IMR-90 (cell line): ENCODE results near the gene CADM1. TPM values are rescaled to one million over a fixed set of nuclear protein-coding genes. Genes with fewer than 3 reads are reported as not detected.

ENCODE experiments used
- ATAC-seq: fragments of 200-7000 bp; cut with Tn5 transposase; 2 replicates; pipeline ENCODE4 v1.9.1; 2020; ENCODE audit warnings: low read depth, mild to moderate bottlenecking, moderate library complexity
- BruUV-seq: library from RNA; stranded (reverse); fragments of 400-500 nt; replicated peaks from 2 replicates; lab custom pipeline; 2021; lab: Mats Ljungman, UMichigan
- CTCF ChIA-PET: fragments of 300-600 bp; formaldehyde crosslinking; extraction: SDS; loops from one replicate; lab custom pipeline; 2021; ENCODE audit warnings: antibody characterized with exemption; lab: Yijun Ruan, JAX
- POLR2A ChIA-PET: fragments of 300-600 bp; sonication (Branson Sonifier 250); formaldehyde crosslinking; loops from one replicate; lab custom pipeline; 2022; ENCODE audit warnings: antibody characterized with exemption; ENCODE audit not compliant: unreplicated experiment; lab: Charles Lee
- DNase-seq: peaks from one replicate; pipeline ENCODE4 v3.0.0; 2013
- H2AFZ ChIP-seq: replicated peaks from 2 replicates; pipeline ENCODE3; 2013; ENCODE audit warnings: low read length, mild to moderate bottlenecking; ENCODE audit not compliant: poor library complexity
- H2AK5ac ChIP-seq: 2 replicates; pipeline ENCODE4 v1.6.1; 2013; ENCODE audit warnings: low read depth, low read length, inconsistent platforms
- H2AK9ac ChIP-seq: replicated peaks from 2 replicates; pipeline ENCODE3; 2013; ENCODE audit warnings: mild to moderate bottlenecking, low read depth, low read length, moderate library complexity; ENCODE audit not compliant: poor library complexity
- H2BK120ac ChIP-seq: 2 replicates; pipeline ENCODE4 v1.6.1; 2013; ENCODE audit warnings: low read depth, low read length, inconsistent platforms
- H2BK15ac ChIP-seq: 3 replicates; pipeline ENCODE4 v1.6.1; 2013; ENCODE audit warnings: low read depth, low read length, inconsistent platforms
- H2BK20ac ChIP-seq: 2 replicates; pipeline ENCODE4 v1.6.1; 2013; ENCODE audit warnings: low read depth, mild to moderate bottlenecking, inconsistent platforms, low read length, moderate library complexity
- H2BK5ac ChIP-seq: 2 replicates; pipeline ENCODE4 v1.6.1; 2013; ENCODE audit warnings: mild to moderate bottlenecking, low read depth, low read length, inconsistent platforms; ENCODE audit not compliant: poor library complexity, severe bottlenecking
- H3K14ac ChIP-seq: replicated peaks from 2 replicates; pipeline ENCODE4 v1.6.1; 2013; ENCODE audit warnings: low read depth, low read length, inconsistent platforms
- H3K18ac ChIP-seq: 2 replicates; pipeline ENCODE4 v1.6.1; 2013; ENCODE audit warnings: low read depth, low read length, control low read depth
- H3K23ac ChIP-seq: 2 replicates; pipeline ENCODE4 v1.6.1; 2013; ENCODE audit warnings: low read depth, low read length, inconsistent platforms
- H3K27ac ChIP-seq: 2 replicates; pipeline ENCODE4 v1.5.1; 2013; ENCODE audit warnings: mild to moderate bottlenecking, control low read depth, low read length; ENCODE audit not compliant: insufficient read depth
- H3K27me3 ChIP-seq: 2 replicates; pipeline ENCODE4 v1.6.1; 2013; ENCODE audit warnings: low read length; ENCODE audit not compliant: control insufficient read depth, insufficient read depth
- H3K36me3 ChIP-seq: 2 replicates; pipeline ENCODE4 v1.6.1; 2013; ENCODE audit warnings: low read length, mixed read lengths; ENCODE audit not compliant: control insufficient read depth, insufficient read depth
- H3K4ac ChIP-seq: 2 replicates; pipeline ENCODE4 v1.6.1; 2013; ENCODE audit warnings: low read depth, low read length, inconsistent platforms
- H3K4me1 ChIP-seq: 2 replicates; pipeline ENCODE4 v1.6.1; 2013; ENCODE audit warnings: low read length, mixed read lengths; ENCODE audit not compliant: control insufficient read depth, insufficient read depth
- H3K4me2 ChIP-seq: 2 replicates; pipeline ENCODE4 v1.6.1; 2013; ENCODE audit warnings: low read depth, mild to moderate bottlenecking, control low read depth, low read length, moderate library complexity
- H3K4me3 ChIP-seq: 2 replicates; pipeline ENCODE4 v1.5.1; 2013; ENCODE audit warnings: low read depth, mild to moderate bottlenecking, control low read depth, low read length, moderate library complexity; ENCODE audit not compliant: insufficient read depth
- H3K56ac ChIP-seq: 2 replicates; pipeline ENCODE4 v1.6.1; 2013; ENCODE audit warnings: low read length, inconsistent platforms; ENCODE audit not compliant: insufficient read depth; ENCODE audit errors: extremely low read depth
- H3K79me1 ChIP-seq, 2 experiments: 2 replicates each; pipeline ENCODE4 v1.6.1; 2013; ENCODE audit warnings: low read length in 2 of 2, inconsistent platforms in 1 of 2, low read depth in 1 of 2
- H3K9ac ChIP-seq: 2 replicates; pipeline ENCODE4 v1.6.1; 2013; ENCODE audit warnings: low read depth, low read length, control low read depth
- H3K9me1 ChIP-seq: 2 replicates; pipeline ENCODE4 v1.6.1; 2013; ENCODE audit warnings: low read length, inconsistent platforms; ENCODE audit not compliant: insufficient read depth
- H3K9me3 ChIP-seq: 2 replicates; pipeline ENCODE4 v1.6.1; 2013; ENCODE audit warnings: low read length; ENCODE audit not compliant: control insufficient read depth, insufficient read depth
- H4K20me1 ChIP-seq: 2 replicates; pipeline ENCODE4 v1.6.1; 2013; ENCODE audit warnings: low read length, inconsistent platforms; ENCODE audit not compliant: insufficient read depth
- H4K5ac ChIP-seq: 2 replicates; pipeline ENCODE4 v1.6.1; 2013; ENCODE audit warnings: mild to moderate bottlenecking, low read depth, low read length, control low read depth
- H4K8ac ChIP-seq, 2 experiments: 2 replicates each; pipeline ENCODE4 v1.6.1; 2013; ENCODE audit warnings: low read depth in 2 of 2, low read length in 2 of 2, control low read depth in 1 of 2, inconsistent platforms in 1 of 2
- H4K91ac ChIP-seq: 2 replicates; pipeline ENCODE4 v1.6.1; 2013; ENCODE audit warnings: low read depth, low read length, inconsistent platforms; ENCODE audit not compliant: insufficient read depth
- BHLHE40 ChIP-seq: fragments of 150-350 bp; IDR thresholded peaks from 2 replicates; pipeline ENCODE4 v1.6.1; 2016; ENCODE audit warnings: mild to moderate bottlenecking, low read depth, low read length
- CEBPB ChIP-seq: IDR thresholded peaks from 2 replicates; pipeline ENCODE4 v1.6.1; 2012; ENCODE audit warnings: low read depth, low read length, improper control_type of control experiment
- FOS ChIP-seq: fragments of 150-350 bp; IDR thresholded peaks from 2 replicates; pipeline ENCODE4 v1.6.1; 2016; ENCODE audit warnings: low read depth, low read length
- MAFK ChIP-seq: IDR thresholded peaks from 2 replicates; pipeline ENCODE4 v1.6.1; 2012; ENCODE audit warnings: low read depth, low read length, improper control_type of control experiment
- MAZ ChIP-seq: IDR thresholded peaks from 2 replicates; pipeline ENCODE4 v1.6.1; 2012; ENCODE audit warnings: low read depth, mild to moderate bottlenecking, low read length, improper control_type of control experiment, moderate library complexity, borderline replicate concordance
- MXI1 ChIP-seq: IDR thresholded peaks from 2 replicates; pipeline ENCODE4 v1.6.1; 2012; ENCODE audit warnings: low read depth, mild to moderate bottlenecking, low read length, moderate library complexity, borderline replicate concordance
- NFE2L2 ChIP-seq: fragments of 150-350 bp; IDR thresholded peaks from 2 replicates; pipeline ENCODE4 v1.6.1; 2016; ENCODE audit warnings: low read depth, mild to moderate bottlenecking, low read length
- POLR2A ChIP-seq: IDR thresholded peaks from 2 replicates; pipeline ENCODE4 v1.6.1; 2012; ENCODE audit warnings: mild to moderate bottlenecking, low read depth, low read length
- RAD21 ChIP-seq: IDR thresholded peaks from 2 replicates; pipeline ENCODE4 v1.6.1; 2012; ENCODE audit warnings: low read length, improper control_type of control experiment
- RCOR1 ChIP-seq: IDR thresholded peaks from 2 replicates; pipeline ENCODE4 v1.6.1; 2012; ENCODE audit warnings: mild to moderate bottlenecking, low read length, improper control_type of control experiment; ENCODE audit not compliant: insufficient replicate concordance
- RFX5 ChIP-seq: IDR thresholded peaks from 2 replicates; pipeline ENCODE4 v1.8.0; 2012; ENCODE audit warnings: low read depth, mild to moderate bottlenecking, low read length, moderate library complexity
- SMC3 ChIP-seq: fragments of 150-350 bp; IDR thresholded peaks from 2 replicates; pipeline ENCODE4 v1.6.1; 2016; ENCODE audit warnings: low read depth, mild to moderate bottlenecking, antibody characterized with exemption, low read length, moderate library complexity
- WGBS, 2 experiments: methylation state at CpG; one replicate each; pipeline versions ENCODE4 v1.1.5 to v1.1.7; 2013; ENCODE audit warnings: missing lambda C conversion rate in 2 of 2; ENCODE audit not compliant: insufficient read length in 1 of 2; ENCODE audit errors: extremely low coverage in 2 of 2; 5-methylcytosine and 5-hydroxymethylcytosine counted together
- dilution Hi-C: fragments of 300-500 bp; cut with HindIII; formaldehyde crosslinking; loops from one replicate; pipeline ENCODE4 v1.14.3; 2018; ENCODE audit warnings: low sequenced_read_pairs; ENCODE audit not compliant: unreplicated experiment
- in situ Hi-C: fragments of 300-500 bp; cut with MboI; formaldehyde crosslinking; loops from 3 replicates; pipeline ENCODE4 v1.14.3; 2019; ENCODE audit warnings: low sequenced_read_pairs, inconsistent platforms, mixed read lengths
- intact Hi-C: fragments of 100-400 bp; cut with micrococcal nuclease; formaldehyde crosslinking; loops from 2 replicates; pipeline ENCODE4 v1.10.0; 2022
- polyA plus RNA-seq, 3 experiments: library from polyadenylated mRNA; depleted of rRNA; stranded (reverse); fragments of >200 nt; gene quantifications; 2 replicates each; pipeline ENCODE4 v1.2.3, GENCODE V29; 2012; ENCODE audit warnings: low replicate concordance in 1 of 3
- total RNA-seq: library from RNA; depleted of rRNA; stranded (reverse); fragments of >200 nt; gene quantifications from 2 replicates; pipeline ENCODE4 v1.2.3, GENCODE V29; 2012
- TF ChIP-seq, protein P1 (sequence below): fragments of 150-350 bp; IDR thresholded peaks from 2 replicates; pipeline ENCODE4 v1.6.1; 2016; ENCODE audit warnings: low read depth, mild to moderate bottlenecking, low read length, moderate library complexity, borderline replicate concordance
- TF ChIP-seq, protein P2 (sequence below): conservative IDR thresholded peaks from 2 replicates; pipeline ENCODE4 v1.5.1; 2012; ENCODE audit warnings: mild to moderate bottlenecking, low read depth, low read length, improper control_type of control experiment
- TF ChIP-seq, protein P3 (sequence below): fragments of 150-350 bp; IDR thresholded peaks from 2 replicates; pipeline ENCODE4 v1.6.1; 2017; ENCODE audit warnings: mild to moderate bottlenecking, antibody characterized with exemption, low read length, low read depth

The CADM1 gene
- total and polyA plus RNA-seq, 2 of the 4 experiments (the other 2 are of a cell fraction), result 28.8 to 77.1 TPM

DNA sequence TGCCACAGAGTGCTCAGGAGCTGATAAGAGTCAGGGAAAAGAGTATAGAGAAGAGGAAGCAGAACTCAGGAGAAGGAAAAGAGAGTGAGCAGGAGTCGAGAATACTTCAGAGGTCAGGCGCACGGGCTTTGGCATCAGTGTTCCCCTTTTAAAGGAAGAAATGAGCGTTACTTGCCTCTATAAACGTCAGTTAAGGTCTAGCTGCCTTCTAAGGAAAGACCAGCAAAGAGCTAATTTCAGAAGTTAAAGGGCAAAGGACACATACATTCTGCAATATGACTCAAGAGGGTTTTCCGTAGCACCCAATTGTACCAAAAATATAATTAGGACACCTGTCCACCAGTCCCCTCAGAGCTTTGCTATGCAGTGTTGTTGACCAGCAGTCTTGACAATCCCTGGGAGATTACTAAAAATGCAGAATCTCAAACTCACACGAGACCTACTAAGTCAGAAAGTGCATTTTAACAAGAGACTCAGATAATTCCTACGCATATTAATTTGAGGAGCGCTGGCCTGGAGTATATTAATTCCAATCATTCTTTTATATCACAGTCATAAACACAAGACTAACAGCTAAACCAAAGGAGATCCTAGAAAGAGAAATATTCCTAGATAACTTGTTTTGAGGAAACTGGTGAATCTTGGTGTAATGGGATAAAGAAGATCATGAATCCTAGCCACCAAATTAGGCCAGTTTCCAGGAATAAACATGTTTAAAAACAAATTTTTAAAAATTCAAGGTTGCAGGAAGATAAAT is 249.0 kb downstream of the CADM1 start:
- Histone ChIP-seq H4K8ac (no peak overlapping the region), H3K56ac (no peak overlapping the region), H3K9me3 (no peaks in the 10 kb centered on the region), H2AK9ac (no peak overlapping the region), H4K20me1 (no peaks in the 10 kb centered on the region), H3K9ac (no peak overlapping the region), H4K5ac (no peak overlapping the region), H3K4me1 (no peaks in the 10 kb centered on the region), H3K36me3 (no peaks in the 10 kb centered on the region), H3K27ac (no peak overlapping the region), H2BK5ac (no peak overlapping the region), H3K27me3 (no peaks in the 10 kb centered on the region), H2AK5ac (no peak overlapping the region), H2BK120ac (no peak overlapping the region), H2BK15ac (no peak overlapping the region), H3K79me1 (no peaks in the 10 kb centered on the region), H3K4me3 (no peak overlapping the region), H2BK20ac (no peak overlapping the region), H3K9me1 (no peaks in the 10 kb centered on the region), H3K23ac (no peak overlapping the region), H4K91ac (no peak overlapping the region), H3K4me2 (no peak overlapping the region), H3K14ac (no peak overlapping the region), H3K18ac (no peak overlapping the region), H3K4ac (no peak overlapping the region), H2AFZ (no peak overlapping the region)
- in situ Hi-C loops, result no loop called here
- TF ChIP-seq SMC3 (no peak), MAFK (no peak), BHLHE40 (no peak), POLR2A (no peak), RAD21 (no peak), MAZ (no peak), CEBPB (no peak), NFE2L2 (no peak), RFX5 (no peak), FOS (no peak), RCOR1 (no peak), MXI1 (no peak)
- TF ChIP-seq, protein P1, sequence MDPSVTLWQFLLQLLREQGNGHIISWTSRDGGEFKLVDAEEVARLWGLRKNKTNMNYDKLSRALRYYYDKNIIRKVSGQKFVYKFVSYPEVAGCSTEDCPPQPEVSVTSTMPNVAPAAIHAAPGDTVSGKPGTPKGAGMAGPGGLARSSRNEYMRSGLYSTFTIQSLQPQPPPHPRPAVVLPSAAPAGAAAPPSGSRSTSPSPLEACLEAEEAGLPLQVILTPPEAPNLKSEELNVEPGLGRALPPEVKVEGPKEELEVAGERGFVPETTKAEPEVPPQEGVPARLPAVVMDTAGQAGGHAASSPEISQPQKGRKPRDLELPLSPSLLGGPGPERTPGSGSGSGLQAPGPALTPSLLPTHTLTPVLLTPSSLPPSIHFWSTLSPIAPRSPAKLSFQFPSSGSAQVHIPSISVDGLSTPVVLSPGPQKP, result no peak
- TF ChIP-seq, protein P2, sequence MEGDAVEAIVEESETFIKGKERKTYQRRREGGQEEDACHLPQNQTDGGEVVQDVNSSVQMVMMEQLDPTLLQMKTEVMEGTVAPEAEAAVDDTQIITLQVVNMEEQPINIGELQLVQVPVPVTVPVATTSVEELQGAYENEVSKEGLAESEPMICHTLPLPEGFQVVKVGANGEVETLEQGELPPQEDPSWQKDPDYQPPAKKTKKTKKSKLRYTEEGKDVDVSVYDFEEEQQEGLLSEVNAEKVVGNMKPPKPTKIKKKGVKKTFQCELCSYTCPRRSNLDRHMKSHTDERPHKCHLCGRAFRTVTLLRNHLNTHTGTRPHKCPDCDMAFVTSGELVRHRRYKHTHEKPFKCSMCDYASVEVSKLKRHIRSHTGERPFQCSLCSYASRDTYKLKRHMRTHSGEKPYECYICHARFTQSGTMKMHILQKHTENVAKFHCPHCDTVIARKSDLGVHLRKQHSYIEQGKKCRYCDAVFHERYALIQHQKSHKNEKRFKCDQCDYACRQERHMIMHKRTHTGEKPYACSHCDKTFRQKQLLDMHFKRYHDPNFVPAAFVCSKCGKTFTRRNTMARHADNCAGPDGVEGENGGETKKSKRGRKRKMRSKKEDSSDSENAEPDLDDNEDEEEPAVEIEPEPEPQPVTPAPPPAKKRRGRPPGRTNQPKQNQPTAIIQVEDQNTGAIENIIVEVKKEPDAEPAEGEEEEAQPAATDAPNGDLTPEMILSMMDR, result no peak
- TF ChIP-seq, protein P3, sequence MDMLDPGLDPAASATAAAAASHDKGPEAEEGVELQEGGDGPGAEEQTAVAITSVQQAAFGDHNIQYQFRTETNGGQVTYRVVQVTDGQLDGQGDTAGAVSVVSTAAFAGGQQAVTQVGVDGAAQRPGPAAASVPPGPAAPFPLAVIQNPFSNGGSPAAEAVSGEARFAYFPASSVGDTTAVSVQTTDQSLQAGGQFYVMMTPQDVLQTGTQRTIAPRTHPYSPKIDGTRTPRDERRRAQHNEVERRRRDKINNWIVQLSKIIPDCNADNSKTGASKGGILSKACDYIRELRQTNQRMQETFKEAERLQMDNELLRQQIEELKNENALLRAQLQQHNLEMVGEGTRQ, result no peak
- POLR2A ChIA-PET, result no interaction called here
- CTCF ChIA-PET, result interaction anchor here (0.7 to 1.7 kb wide), 3 partner anchors 8 to 55 kb away, joined by 3 to 5 read pairs (median 3); no protein-coding TSS in a partner anchor
- ATAC-seq (peak; percentile 65), DNase-seq (no peak)
- BruUV-seq, result no TSS peak
- dilution Hi-C loops, result no loop called here
- no CpG with 5 or more reads among the region's 9 CpGs for WGBS, 2 experiments
- intact Hi-C loops, result no loop called here
